Activated T-cell treated with anti-CD3 and anti-CD28 coated beads for 24 hours (primary cell): ENCODE results near the gene SCAMP5.

Experiments used
- DNase-seq: peaks from one replicate; pipeline ENCODE4 v3.0.0-alpha.2; 2020; ENCODE audit warnings: low read depth

Gene SCAMP5, protein sequence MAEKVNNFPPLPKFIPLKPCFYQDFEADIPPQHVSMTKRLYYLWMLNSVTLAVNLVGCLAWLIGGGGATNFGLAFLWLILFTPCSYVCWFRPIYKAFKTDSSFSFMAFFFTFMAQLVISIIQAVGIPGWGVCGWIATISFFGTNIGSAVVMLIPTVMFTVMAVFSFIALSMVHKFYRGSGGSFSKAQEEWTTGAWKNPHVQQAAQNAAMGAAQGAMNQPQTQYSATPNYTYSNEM

DNA sequence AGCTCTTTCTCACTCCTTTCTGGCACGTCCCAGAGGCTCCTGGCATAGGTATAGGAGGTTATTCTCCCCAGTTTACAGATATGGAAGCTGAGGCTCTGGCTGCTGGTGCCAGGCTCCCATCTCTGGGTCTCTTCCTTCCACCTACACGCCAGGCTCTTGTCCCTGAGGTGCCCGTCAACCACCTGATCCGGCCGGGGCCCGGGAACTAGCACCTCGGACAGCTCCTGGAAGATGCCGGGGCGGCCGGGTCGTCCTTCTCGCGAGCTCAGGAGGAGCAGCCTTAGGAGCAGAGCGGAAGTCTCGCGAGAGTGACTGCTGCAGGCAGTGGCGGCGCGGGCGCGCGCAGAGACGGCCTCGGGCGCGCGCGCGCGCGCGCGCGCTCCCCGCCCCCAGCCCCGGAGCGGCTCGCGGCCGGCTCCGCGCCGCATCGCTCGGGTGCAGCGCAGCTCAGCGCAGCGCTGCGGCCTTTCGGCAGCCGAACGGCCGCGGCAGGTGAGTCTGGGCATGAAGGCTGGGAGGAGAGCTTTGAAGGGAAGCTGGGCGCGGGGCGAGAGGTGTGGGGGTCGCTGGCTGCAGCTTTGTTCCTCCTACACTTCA, at the start of gene SCAMP5:
Gene SCAMP5, plus strand, starts transcription at position 382 of the 597 bp plus-strand sequence. CDS start 16,277 bp downstream, outside the sequence.
- peak; percentile 86 for DNase-seq

DNA sequence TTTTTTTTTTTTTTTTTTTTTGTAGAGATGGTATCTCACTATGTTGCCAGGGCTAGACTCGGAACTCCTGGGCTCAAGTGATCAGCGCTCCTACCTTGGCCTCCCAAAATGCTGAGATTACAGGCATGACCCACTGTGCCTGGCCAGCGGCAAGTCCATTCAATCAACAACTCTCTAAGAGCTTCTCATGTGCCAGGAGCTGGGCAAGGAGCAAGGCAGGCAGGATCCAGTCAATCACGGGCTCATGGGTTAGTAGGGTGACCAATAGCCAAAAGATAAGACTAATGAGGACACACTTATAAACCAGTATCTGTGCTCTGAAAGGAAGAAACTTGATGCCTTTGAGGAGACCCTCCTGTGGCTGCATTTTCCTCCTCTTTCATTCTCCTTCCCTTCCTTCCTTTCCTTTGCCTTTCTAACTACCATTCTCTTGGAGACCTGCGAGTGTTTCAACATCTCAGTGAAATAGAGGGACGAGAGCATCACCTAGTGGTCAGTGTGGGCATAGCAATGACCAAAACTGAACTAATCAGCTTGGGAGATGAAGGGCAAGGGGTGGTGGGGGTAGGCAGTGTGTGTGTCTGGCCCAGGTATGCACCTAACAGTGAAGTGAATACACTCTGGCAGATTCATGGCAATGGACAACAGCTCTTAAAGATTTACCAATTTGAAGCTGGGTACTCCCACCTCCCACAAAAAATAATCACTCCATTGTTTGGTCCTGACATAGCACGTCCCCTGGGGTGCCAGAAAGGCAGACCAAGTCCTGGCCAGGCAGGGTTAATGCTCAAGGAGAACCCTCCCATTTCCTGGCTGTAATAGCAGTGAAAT, 45.1 kb upstream of the SCAMP5 start:
- DNase-seq = peak; percentile 72

DNA sequence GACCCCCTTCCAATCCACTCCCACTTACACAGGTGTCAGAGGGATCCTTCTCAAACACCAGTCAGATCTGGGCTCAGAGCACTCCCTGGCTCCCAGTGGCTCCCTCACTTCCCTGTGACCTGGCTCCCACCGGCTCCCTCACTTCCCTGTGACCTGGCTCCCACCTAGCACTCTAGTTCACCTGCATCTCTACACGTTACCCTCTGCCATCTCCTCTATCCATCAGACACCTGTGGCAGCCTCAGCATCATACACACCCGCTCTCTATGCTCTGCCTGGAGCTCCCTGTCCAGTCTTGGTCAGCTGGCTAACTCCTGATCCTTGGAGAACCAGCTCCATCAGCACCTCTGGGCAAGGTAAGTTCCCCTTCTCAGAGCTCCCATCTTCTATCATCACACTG, 44.4 kb upstream of the SCAMP5 start:
- no peak for DNase-seq

DNA sequence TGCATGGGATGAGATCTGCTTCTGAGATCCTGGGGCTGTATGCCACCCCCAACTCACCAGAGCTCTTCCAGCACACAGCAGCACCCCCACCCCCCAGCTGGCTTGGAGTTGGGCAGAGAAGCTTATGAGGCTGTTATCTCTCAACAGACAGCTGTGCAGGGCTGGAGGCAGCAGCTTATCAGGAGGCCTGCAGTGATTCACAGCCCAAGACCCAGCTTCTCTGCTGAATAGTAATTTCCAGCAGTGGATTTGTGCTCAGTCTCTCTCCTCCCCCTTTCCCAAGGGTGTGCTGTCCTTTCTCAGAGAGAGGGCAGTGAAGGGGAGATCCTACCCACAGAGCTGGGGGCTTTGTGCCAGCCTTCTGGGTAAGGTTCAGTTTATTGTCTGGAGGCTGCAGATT, 40.8 kb upstream of the SCAMP5 start:
- DNase-seq = no peak

DNA sequence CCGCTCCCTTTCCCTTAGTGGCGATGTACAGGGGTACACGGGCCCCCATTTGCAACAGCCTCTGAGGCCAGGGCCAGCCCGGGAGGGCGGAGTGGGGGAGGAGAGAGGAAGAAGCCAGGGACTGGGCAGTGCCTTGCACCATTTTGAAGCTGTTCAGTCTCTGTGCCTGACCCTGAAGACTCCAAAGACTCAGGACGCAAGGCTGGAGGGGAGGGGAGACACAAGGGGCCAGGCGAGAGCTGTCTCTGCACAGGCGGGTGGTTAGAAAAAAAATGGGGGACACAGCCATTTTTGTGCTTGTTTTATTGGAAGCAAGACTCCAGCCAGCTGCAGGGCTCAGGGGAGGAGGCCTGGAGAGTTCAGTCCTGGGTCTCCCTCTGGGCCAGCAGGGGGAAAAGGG, 40.3 kb upstream of the SCAMP5 start:
- DNase-seq = no peak

DNA sequence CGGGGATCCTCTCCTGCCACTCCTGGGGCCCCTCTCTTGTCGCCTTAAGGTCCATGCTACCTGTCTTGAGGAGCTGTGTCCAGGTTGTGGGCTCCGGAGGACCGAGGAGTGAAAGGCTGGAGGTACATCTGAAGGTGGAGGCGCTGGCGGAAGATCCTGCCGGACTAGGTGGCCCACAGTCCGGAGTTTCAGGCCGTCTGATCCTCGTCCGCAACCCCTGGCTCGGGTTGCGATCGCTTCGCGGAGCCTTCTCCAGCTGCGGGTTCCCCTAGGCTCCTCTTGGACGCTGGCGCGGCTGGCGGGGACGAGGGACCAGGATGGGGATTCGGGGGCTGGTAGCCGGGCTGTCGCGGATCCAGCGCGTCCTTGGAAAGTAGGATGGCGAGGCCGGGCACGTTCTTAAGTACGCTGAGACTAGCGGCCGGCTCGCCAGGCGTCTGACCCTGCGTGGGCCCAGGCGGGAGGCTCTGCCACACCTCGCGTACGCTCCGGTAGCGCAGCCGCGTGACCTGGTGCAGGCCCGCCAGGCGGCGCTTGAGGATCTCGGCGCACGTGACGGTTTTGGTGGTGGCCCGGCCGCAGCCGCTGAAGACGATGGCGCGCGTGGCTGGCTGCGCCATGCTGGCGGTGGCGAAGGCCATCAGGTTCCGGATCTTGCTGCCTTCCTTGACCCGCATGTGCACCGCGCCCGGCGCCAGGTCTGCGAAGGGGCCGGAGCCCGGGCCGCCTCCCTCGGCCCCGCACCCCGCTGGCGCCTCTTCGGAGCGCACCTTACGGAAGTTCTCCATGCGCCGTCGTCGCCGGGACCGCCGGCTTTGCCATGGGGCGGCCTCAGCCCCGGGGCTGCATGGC, 39.3 kb upstream of the SCAMP5 start:
- DNase-seq = peak; percentile 59

DNA sequence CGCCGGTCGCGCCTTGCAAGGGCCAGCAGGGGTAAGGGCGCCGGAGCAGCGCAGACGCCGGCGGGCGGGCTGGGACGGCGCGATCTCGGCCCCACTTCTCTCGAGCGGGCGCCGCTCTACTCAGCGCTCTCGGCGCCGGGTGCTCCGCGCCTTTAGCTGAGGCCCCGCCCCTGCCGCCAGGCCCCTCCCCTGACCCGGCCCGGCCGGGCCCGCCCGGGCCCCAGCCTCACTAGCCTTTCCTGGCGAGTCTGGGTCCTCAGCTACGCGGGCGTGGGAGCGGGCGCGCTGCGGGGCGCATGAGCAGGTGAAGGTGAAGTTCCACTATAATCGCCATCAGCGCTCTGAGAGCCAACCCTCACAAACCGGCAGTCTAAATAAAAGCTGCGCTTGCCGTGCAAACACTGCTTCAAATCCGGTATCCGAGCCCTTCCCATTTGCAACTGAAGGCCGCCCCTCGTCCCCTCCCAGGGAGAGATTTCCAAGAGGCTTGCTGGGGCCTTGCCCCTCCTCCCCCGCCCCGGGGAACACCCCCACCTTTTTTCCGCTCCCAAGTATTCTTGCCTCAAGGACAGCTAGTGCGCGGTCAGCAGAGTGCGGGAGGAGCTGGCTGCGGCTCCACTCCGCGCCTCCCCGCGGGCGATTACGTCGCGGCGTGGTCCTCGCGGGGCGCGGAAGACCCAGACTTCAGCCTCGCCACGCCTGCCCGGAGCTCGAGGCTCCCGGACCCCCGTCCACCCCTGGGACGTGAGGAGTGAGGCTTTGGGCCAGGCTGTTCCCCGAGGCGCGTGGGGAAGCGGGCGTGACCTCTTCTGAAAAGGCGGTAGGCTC, 38.5 kb upstream of the SCAMP5 start, which contains the start of gene RPP25:
Gene RPP25, minus strand, starts transcription at position 125 of the 828 bp plus-strand sequence. CDS start 189 bp downstream, outside the sequence.
- DNase-seq = peak; percentile 66

DNA sequence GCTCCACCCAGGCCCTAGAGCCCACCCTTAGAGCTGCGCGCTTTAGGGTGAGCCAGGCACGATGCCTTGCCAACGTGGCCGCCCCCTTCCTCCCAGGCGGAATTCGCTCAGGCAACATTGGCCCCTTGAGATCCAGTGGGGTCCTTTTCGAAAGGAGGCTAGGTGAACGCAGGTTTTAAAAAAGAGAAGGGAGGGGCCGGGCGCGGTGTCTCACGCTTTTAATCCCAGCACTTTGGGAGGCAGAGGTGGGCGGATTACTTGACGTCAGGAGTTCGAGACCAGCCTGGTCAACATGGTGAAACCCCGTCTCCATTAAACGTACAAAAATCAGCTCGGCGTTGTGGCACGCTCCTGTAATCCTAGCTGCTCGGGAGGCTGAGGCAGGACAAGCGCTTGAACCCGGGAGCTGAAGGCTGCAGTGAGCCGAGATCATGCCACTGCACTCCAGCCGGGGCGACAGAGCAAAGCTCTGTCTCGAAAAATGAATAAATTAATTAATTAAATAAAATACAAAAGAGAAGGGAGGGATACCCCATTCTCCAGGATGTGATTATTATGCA, 37.8 kb upstream of the SCAMP5 start:
- DNase-seq = no peak

DNA sequence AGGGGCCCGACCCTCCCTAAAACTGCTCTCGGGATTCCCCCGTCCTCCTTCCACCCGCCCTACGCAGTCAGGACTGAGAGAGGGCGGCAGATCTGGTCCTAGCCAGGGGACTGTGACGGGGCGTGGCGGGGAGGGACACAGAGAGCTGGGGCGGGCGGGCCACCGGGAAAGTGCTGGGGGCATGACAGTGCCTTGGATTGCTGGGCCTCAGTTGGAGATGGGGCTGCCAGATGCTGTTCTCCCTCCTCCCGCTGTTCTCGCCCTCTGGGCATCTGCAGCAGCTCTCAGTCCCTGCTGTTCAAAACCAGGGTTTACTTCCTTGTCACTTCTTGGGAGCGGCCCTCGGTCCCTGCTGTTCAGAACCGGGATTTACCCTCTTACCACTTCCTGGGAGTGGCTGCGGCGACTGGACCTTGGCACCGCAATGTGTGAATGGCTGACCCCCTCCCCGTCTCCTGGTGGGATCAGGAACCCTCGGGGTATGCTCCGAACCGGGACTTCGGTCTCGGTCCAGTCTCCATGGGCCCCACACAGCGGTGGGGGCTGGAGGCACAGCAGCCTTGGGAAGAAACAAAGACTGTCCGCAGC, 36.9 kb upstream of the SCAMP5 start:
- no peak for DNase-seq

DNA sequence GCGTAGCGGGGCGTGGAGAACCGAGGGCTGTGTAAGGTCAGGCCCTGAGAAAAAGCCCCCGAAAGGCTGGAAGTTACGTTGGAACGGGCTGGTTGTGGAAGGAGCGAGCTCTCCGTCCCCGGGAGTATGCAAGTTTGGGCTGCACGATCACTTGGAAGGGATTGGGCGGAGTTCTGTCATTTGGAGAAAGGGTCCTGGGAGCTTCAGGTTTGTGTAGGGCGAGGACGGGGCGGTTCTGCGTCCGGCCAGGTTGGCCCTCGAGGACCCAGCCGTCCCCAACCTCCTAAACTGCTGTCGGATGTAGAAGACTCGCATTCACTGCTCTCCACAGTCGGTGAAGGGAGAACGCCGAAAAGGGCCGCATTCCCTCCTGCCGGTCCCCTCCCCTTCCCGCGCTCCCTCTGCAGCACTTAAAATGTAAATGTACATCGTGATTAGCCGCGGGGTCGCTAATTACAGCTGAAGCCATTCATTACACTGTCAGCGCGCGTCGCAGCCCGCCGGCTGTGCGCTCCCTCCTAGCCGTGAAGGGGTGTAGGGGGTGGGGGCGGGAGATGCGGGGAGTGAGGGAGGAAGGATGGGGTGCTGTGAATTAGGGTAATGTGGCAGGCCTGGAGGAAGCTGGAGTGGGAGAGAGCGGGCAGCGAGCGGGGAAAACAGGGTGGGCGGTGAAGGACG, 36.3 kb upstream of the SCAMP5 start:
- DNase-seq = no peak

DNA sequence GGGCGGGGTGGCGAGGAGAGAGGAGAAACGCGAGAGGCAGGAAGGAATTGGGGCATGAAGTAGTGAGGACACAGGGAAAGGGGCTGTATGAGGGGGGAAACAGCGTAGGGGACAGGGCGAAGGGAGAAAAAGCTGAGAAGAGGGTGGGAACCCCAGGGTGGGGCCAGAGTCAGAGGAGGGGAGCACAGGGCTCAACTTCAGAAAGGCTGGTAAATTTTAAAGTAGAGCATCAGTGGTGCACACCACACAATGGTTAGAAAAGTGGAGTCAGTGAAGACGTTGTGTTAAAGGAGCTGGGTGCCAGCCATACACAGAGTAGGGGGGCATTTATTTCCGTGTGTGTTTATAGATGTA, 35.8 kb upstream of the SCAMP5 start:
- DNase-seq = no peak

DNA sequence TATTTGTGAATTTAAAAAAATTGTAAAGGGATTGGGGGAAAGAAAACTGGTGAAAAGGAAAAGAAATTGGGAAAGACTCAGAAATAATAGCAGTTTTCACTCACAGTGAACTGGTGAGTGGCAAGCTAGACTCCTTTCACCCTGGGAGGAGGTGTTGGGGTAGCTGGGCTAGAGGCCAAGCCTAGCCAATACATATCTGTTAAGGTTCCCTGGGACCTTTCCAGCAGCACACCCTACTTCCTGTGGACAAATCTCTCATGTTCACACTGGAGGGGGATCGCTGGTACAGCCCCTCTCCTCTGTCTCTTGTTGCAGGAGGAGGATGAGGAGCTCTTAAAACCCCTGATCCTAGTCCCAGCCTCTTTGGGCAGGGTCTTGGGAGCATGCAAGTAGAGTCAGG, 35.1 kb upstream of the SCAMP5 start:
- no peak for DNase-seq

DNA sequence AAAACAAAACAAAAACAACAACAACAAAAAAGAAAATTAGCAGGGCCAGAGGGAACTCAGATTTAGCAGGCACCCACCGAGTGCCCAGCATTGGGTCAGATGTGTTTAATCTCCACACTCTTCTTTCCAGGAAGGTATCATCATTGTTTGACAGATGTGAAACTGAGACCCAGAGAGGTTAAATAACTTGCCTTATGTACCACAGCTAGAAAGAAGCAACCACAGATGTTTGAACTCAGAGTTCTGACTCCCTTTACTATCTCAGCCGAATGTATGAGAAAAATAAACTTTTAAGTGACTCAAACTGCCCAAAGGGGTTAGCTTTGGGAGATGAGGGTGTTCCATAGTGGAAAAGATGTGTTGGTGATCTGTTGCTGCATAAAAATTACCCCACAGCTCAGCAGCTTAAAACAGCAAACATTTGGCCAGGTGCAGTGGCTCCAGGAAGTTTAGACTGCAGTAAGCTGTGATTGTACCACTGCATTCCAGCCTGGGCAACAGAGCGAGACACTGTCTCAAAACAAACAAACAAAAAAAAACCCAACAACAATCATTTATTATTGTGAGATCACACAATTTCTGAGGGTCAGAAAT, 34.3 kb upstream of the SCAMP5 start:
- DNase-seq = no peak

DNA sequence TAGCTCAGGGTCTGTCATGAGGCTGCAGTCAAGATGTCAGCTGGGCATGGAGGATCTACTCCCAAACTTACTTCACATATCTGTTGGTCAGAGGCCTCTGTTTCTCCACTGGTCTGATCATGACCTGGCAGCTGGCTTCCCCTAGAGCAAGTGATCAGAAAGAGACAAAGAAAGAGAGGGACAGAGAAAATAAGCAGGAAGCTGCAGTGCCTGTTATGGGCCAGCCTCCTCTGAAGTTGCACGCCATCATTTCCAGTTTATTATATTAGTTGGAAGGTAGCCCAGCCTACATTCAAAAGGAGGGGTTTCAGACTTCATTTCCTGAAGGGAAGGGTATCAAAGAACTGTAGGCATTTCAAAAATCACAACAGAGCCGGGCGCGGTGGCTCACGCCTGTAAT, 33.7 kb upstream of the SCAMP5 start:
- DNase-seq = no peak

DNA sequence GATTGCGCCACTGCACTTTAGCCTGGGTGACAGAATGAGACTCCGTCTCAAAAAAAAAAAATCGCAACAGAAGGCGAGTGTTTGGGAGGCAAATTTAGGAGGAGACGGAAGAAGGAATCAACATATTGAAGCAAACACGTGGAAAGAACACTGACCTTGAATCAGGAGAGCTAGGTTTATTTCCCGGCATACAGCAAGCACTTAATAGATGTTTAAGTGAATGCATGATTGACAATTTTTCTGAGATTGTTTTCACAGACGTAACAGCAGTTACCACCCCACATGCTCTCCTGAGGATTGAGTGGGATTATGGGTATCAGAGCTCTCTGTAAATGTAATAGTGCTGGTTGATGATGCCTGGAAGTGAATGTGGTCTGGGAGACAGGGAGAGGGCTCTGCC, 33.1 kb upstream of the SCAMP5 start:
- DNase-seq = no peak

DNA sequence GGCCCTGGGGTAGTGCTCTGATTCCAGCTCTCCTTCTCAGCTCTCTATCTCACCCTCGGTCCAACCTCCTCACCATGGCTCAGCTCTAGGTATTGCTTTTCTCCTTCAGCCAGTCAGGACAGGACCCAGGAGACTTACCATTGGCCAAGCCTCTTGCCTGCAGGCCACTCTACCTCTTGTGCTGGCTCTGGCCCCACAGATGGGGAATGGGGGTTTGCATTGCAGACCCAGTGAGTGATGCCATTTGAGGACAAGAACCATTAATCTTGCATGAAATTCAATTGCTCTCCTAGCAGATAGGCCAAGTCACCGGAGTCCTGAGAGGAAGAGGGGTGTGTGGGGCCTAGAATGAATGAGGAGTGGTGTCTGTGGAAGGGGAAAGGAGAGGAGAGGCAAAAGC, 32.7 kb upstream of the SCAMP5 start:
- no peak for DNase-seq

DNA sequence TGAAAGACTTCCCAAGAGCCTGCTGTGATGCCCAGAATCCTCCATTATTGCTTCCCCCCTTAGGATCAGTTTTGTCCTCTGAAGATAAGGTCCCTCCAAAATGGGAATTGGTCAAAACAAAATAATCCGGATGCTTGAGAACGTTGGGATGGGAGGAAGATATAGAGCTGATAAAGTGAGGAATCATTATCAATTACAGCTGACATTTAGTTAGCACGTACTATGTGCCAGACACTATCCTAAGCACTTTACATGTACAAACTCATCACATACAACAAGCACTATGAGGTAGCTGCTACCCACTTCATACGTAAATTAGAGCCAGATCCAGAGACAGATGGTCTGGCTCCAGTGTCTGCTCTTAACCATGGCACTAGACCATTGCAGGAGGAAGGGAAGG, 32.1 kb upstream of the SCAMP5 start:
- no peak for DNase-seq

DNA sequence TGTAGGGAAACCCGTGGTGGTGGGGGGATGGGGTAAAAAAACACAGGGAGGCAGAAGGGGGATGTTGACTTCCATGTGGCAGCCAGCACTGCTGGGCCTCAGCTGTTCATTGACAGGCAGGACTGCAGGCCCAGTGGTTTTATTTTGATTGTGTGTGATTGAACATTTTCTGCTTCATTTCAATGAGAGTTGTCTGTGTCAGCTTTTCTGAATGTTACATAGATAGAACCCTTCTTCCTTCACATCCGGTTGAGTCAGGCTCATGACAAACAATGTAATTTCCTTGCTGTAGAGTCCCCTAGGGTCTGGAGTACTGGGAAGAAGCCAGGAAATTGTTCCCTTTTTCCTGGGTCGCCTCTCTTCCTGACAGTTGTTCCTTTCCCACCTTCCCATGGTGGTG, 30.6 kb upstream of the SCAMP5 start:
- no peak for DNase-seq

DNA sequence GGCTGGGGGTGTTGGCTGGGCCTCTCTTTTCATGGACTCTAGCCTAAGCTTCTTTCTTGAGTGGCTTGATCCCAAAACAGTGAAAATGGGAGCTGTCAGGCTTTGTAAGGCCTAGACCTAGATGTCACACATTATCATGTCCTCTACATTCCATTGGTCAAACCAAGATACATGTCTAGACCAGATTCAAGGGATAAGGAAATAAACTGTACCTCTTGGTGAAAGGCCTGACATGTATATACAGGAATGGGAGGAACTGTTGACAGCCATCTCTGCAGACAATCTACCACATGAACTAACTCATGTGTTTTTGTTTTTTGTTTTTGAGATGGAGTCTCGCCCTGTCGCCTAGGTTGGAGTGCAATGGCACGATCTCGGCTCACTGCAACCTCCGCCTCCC, 27.7 kb upstream of the SCAMP5 start:
- no peak for DNase-seq

DNA sequence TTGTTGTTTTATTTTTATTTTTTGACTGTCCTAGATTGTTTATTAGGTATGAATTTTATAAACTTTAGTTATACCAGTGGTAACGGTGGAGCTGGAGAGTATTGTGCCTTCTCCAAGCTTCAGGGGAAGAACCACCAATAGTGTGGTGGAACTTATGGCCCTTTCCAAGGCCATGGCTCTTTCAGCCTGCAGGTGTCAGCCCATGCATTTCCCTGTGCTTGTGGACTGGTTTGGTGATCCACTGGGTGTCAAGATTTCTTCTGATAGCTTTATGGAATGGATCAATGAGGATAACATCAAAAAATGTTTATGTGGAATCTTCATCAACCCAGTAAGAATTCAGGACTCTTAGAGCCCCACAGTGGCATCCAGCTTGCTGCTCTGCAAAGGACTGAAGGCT, 19.2 kb upstream of the SCAMP5 start:
- no peak for DNase-seq
